HCT116 (cell line): ENCODE data around the gene COL20A1.

Experiments used
- POLR2A ChIP-seq: IDR thresholded peaks from 2 replicates; pipeline ENCODE4 v1.7.0; 2011; ENCODE audit warnings: borderline replicate concordance; ENCODE audit not compliant: insufficient read depth, insufficient read length; ENCODE audit errors: extremely low read depth
- POLR2AphosphoS5 ChIP-seq: IDR thresholded peaks from 2 replicates; pipeline ENCODE4 v1.6.1; 2011; ENCODE audit warnings: mild to moderate bottlenecking, low read depth, low read length, moderate library complexity
- YY1 ChIP-seq: IDR thresholded peaks from 2 replicates; pipeline ENCODE4 v1.6.1; 2011; ENCODE audit warnings: low read length, low read depth, moderate library complexity, mild to moderate bottlenecking; ENCODE audit not compliant: insufficient replicate concordance; ENCODE audit errors: extremely low read depth
- ZFX ChIP-seq: fragments of 450-650 bp; IDR thresholded peaks from 2 replicates; pipeline ENCODE4 v1.6.1; 2017
- TF ChIP-seq, protein P1 (sequence below), 3 experiments: fragments of 200-600 bp in 1 of 3; sonication (generic) in 1 of 3; IDR thresholded peaks in 2 of 3; conservative IDR thresholded peaks in 1 of 3; 2 replicates each; pipeline ENCODE4 v1.5.1; 2012 to 2017; ENCODE audit warnings: low read depth in 2 of 3, low read length in 2 of 3, antibody characterized with exemption in 1 of 3, borderline replicate concordance in 1 of 3, control low read depth in 1 of 3, mild to moderate bottlenecking in 1 of 3, mixed read lengths in 1 of 3, mixed run types in 1 of 3, moderate library complexity in 1 of 3; ENCODE audit not compliant: insufficient read depth in 1 of 3
- TF ChIP-seq, protein P2 (sequence below): IDR thresholded peaks from 2 replicates; pipeline ENCODE4 v1.6.1; 2012; ENCODE audit warnings: low read depth

DNA sequence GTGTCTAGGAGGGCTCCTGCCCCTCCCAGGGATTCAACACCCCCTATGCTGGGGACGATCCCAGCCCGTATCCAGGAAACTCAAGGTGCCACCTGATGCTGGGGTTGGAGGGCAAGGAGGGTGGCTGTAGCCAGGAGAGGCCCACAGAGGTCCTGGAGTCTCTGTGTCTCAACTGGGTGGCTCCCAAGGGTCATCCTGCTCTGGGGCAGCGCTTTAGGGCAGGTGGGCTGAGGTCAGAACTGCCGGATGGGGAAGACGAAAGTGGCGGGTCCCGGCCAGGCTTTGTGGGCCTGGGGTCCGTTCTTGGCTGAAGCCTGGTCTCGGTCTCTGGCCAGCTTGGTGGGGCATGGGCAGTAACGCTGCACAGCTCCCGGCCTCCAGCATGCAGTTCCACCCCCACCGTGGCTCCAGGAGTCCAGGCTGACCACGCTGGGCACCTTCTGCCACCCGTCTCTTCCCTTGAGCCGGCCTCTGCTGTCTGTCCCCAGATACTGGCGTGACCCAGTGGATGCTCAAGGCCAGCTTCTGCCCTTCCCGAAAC, 2.8 kb upstream of the COL20A1 start:
- TF ChIP-seq POLR2A (no peak), YY1 (no peak), ZFX (no peak), POLR2AphosphoS5 (no peak; the same call in 1 of the 2 replicates)
- TF ChIP-seq, protein P1, sequence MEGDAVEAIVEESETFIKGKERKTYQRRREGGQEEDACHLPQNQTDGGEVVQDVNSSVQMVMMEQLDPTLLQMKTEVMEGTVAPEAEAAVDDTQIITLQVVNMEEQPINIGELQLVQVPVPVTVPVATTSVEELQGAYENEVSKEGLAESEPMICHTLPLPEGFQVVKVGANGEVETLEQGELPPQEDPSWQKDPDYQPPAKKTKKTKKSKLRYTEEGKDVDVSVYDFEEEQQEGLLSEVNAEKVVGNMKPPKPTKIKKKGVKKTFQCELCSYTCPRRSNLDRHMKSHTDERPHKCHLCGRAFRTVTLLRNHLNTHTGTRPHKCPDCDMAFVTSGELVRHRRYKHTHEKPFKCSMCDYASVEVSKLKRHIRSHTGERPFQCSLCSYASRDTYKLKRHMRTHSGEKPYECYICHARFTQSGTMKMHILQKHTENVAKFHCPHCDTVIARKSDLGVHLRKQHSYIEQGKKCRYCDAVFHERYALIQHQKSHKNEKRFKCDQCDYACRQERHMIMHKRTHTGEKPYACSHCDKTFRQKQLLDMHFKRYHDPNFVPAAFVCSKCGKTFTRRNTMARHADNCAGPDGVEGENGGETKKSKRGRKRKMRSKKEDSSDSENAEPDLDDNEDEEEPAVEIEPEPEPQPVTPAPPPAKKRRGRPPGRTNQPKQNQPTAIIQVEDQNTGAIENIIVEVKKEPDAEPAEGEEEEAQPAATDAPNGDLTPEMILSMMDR (IDR thresholded peaks at IDR 0.05 in 2 of 3, conservative IDR thresholded peaks at IDR 0.05 in 1 of 3; ENCODE audit: borderline replicate concordance in 1 of 3, insufficient read depth in 1 of 3, low read depth in 2 of 3, low read length in 2 of 3): no peak
- TF ChIP-seq, protein P2, sequence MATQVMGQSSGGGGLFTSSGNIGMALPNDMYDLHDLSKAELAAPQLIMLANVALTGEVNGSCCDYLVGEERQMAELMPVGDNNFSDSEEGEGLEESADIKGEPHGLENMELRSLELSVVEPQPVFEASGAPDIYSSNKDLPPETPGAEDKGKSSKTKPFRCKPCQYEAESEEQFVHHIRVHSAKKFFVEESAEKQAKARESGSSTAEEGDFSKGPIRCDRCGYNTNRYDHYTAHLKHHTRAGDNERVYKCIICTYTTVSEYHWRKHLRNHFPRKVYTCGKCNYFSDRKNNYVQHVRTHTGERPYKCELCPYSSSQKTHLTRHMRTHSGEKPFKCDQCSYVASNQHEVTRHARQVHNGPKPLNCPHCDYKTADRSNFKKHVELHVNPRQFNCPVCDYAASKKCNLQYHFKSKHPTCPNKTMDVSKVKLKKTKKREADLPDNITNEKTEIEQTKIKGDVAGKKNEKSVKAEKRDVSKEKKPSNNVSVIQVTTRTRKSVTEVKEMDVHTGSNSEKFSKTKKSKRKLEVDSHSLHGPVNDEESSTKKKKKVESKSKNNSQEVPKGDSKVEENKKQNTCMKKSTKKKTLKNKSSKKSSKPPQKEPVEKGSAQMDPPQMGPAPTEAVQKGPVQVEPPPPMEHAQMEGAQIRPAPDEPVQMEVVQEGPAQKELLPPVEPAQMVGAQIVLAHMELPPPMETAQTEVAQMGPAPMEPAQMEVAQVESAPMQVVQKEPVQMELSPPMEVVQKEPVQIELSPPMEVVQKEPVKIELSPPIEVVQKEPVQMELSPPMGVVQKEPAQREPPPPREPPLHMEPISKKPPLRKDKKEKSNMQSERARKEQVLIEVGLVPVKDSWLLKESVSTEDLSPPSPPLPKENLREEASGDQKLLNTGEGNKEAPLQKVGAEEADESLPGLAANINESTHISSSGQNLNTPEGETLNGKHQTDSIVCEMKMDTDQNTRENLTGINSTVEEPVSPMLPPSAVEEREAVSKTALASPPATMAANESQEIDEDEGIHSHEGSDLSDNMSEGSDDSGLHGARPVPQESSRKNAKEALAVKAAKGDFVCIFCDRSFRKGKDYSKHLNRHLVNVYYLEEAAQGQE: no peak
